Stomach (tissue), 9 donors: ENCODE results near the gene CEP85L. TPM values are rescaled to one million over a fixed set of nuclear protein-coding genes. Genes with fewer than 3 reads are reported as not detected.

Source experiments
- DNase-seq, 2 donors: peaks; one replicate each; pipeline versions ENCODE4 v3.0.0 to v3.0.0-alpha.2; 2013 to 2019
- H3K27ac ChIP-seq, 5 donors: fragments of 200-600 bp in 4 of 5; sonication (generic) in 4 of 5; one replicate each; pipeline ENCODE4 v1.5.1; 2013 to 2019; ENCODE audit warnings: mild to moderate bottlenecking in 1 of 5, moderate library complexity in 1 of 5
- H3K27me3 ChIP-seq, 3 donors: fragments of 200-600 bp; sonication (generic); one replicate each; pipeline ENCODE4 v1.5.1; 2017 to 2019; ENCODE audit warnings: mixed run types in 1 of 3
- H3K36me3 ChIP-seq, 4 donors: fragments of 200-600 bp; sonication (generic); 1 replicate in 3 of 4; 2 replicates in 1 of 4; pipeline ENCODE4 v1.5.1; 2016 to 2019
- H3K4me1 ChIP-seq, 4 donors: fragments of 200-600 bp; sonication (generic); one replicate each; pipeline ENCODE4 v1.5.1; 2016 to 2019
- H3K4me3 ChIP-seq, 4 donors: fragments of 200-600 bp; sonication (generic) in 3 of 4; one replicate each; pipeline ENCODE4 v1.5.1; 2016 to 2019; ENCODE audit warnings: mild to moderate bottlenecking in 1 of 4
- H3K9me3 ChIP-seq, 4 donors: fragments of 200-600 bp; sonication (generic); one replicate each; pipeline ENCODE4 v1.5.1; 2016 to 2019
- EP300 ChIP-seq: sonication (generic); formaldehyde crosslinking; IDR thresholded peaks from one replicate; pipeline ENCODE4 v1.6.1; 2017; ENCODE audit warnings: antibody characterized with exemption
- POLR2A ChIP-seq, 4 donors: fragments of 450-650 bp; IDR thresholded peaks; one replicate each; pipeline ENCODE4 v1.6.1; 2016; ENCODE audit warnings: antibody characterized with exemption in 4 of 4, control low read depth in 2 of 4, mild to moderate bottlenecking in 1 of 4, moderate library complexity in 1 of 4
- POLR2AphosphoS5 ChIP-seq, 3 donors: sonication (generic); formaldehyde crosslinking; IDR thresholded peaks; one replicate each; pipeline ENCODE4 v1.6.1; 2016; ENCODE audit warnings: antibody characterized with exemption in 3 of 3
- WGBS, 5 donors: extraction: QIAGEN DNeasy Blood & Tissue Kit in 3 of 5; methylation state at CpG; one replicate each; pipeline versions ENCODE4 v1.1.5 to v1.1.7; 2013 to 2018; 5-methylcytosine and 5-hydroxymethylcytosine counted together
- intact Hi-C: fragments of 100-400 bp; cut with DNase I; formaldehyde crosslinking; loops from one replicate; pipeline ENCODE4 v1.15.1; 2023; ENCODE audit warnings: low total_unique reads
- polyA plus RNA-seq, 3 donors: library from polyadenylated mRNA; stranded (reverse); fragments of 200-250 nt; gene quantifications; one replicate each; pipeline ENCODE4 v1.2.3, GENCODE V29; 2013
- total RNA-seq, 5 donors: library from RNA; depleted of rRNA; stranded (reverse); fragments of >200 nt; gene quantifications; one replicate each; pipeline versions ENCODE4 v1.1.0 to v1.2.3, GENCODE V29; 2014 to 2016
- TF ChIP-seq, protein P1 (sequence below), 7 experiments: fragments of 450-650 bp in 4 of 7; fragments of 200-600 bp in 3 of 7; sonication (generic) in 3 of 7; IDR thresholded peaks; one replicate each; pipeline ENCODE4 v1.5.1; 2016 to 2019; ENCODE audit warnings: antibody characterized with exemption in 7 of 7, control low read depth in 2 of 7, mild to moderate bottlenecking in 1 of 7
- donor health status: healthy with polysubstance abuse.
- donor health status: Bipolar disorder and iron deficiency.
- donor health status: healthy.

The CEP85L gene
- total and polyA plus RNA-seq, 8 donors, result 1.5 to 67.7 (median 8.7) TPM

DNA sequence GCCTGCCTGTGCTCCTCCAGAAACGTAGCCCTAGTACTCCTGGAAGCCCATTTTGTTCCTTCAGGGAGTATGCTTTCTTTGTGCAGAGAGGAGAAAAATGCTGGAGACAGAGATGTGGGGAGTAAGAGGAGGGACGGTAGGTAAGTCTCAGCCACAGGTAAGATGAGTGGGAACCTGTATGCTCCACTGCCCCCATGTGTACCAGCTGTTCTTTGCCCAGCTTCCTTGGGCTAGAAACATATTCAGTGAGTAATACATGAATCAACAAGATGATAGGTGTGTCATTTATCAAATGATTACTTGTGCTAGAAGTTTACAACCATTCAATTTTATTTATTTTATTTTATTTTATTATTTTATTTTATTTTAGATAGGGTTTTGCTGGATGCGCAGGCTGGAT lies 13.6 kb upstream of the CEP85L start:
- TF ChIP-seq, protein P1, sequence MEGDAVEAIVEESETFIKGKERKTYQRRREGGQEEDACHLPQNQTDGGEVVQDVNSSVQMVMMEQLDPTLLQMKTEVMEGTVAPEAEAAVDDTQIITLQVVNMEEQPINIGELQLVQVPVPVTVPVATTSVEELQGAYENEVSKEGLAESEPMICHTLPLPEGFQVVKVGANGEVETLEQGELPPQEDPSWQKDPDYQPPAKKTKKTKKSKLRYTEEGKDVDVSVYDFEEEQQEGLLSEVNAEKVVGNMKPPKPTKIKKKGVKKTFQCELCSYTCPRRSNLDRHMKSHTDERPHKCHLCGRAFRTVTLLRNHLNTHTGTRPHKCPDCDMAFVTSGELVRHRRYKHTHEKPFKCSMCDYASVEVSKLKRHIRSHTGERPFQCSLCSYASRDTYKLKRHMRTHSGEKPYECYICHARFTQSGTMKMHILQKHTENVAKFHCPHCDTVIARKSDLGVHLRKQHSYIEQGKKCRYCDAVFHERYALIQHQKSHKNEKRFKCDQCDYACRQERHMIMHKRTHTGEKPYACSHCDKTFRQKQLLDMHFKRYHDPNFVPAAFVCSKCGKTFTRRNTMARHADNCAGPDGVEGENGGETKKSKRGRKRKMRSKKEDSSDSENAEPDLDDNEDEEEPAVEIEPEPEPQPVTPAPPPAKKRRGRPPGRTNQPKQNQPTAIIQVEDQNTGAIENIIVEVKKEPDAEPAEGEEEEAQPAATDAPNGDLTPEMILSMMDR (IDR thresholded peaks at IDR 0.05), result no peak
- TF ChIP-seq POLR2A (IDR thresholded peaks at IDR 0.05), result no peak
- no peak for TF ChIP-seq EP300
- no peak for TF ChIP-seq POLR2AphosphoS5 (IDR thresholded peaks at IDR 0.05)
- peak overlapping the region; percentile 52 to 81 (median 60) for H3K27ac ChIP-seq

DNA sequence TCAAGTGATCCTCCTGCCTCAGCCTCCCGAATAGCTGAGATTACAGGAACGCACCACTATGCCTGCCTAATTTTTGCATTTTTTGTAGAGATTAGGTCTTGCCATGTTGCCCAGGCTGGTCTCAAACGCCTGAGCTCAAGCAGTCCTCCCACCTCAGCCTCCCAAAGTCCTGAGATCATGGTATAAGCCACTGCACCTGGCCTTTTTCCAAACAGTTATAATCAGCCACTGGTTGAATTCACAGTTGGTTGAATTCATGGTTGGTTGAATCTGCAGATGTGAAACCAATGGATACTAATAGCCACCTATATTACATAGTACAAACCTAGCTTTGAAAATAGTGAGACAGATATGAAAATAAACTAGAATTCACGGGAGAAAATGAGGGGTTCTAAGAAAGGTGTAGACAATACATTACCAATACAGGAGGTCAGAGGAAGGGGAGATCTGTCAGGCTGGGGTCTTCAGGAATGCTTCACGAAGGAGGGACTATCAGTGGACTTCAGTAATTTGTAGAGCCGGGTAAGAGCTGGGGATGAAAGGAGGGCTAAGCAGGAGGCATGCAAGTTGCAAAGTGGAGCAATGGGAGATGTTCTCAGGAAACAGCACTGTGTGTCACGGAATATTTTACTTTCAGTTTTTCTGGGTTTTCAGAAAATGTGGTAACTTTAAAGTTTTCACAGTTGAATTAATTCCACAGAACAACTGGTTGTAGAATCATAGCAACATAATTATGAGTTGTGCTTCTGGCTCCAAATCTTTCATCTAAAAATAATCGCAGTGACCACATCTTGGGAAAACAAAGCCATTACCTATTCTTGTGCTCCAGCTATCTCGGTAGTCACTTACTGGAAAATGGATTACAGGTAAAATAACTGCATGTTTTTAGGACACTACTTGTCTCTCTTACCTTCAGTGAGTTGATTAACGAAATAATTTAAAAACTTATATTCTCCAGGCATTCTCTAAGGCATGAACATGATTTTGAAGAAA lies 12.9 kb upstream of the CEP85L start:
- H3K27me3 ChIP-seq, result no peaks in the 10 kb centered on the region
- H3K27ac ChIP-seq, result peak overlapping the region; percentile 54 to 81 (median 68)
- H3K4me3 ChIP-seq, result peak overlapping the region; percentile 5 to 38 (median 30)
- TF ChIP-seq EP300 (no peak), POLR2A (IDR thresholded peaks at IDR 0.05) (no peak), POLR2AphosphoS5 (IDR thresholded peaks at IDR 0.05) (no peak)
- TF ChIP-seq, protein P1 (IDR thresholded peaks at IDR 0.05), result no peak
- no peak for DNase-seq
- 40 to 62% (median 48%) methylated on average over 10 of the region's 10 CpGs for WGBS, 5 donors
- intact Hi-C loops, result no loop called here
- no peaks in the 10 kb centered on the region for H3K36me3 ChIP-seq
- H3K9me3 ChIP-seq, result no peaks in the 10 kb centered on the region
- H3K4me1 ChIP-seq, result peaks cover 10 to 60% (median 26%) of the 10 kb centered on the region in 4 donors

More for the DNA sequence above, 13.6 kb upstream of the CEP85L start:
- H3K9me3 ChIP-seq, result no peaks in the 10 kb centered on the region
- 40 to 56% (median 49%) methylated on average over 3 of the region's 3 CpGs for WGBS, 5 donors
- H3K4me1 ChIP-seq, result peaks cover 10 to 59% (median 22%) of the 10 kb centered on the region in 4 donors
- peak overlapping the region in 3 of 4 donors; percentile 29 to 38 (median 32) for H3K4me3 ChIP-seq
- DNase-seq, result no peak
- H3K27me3 ChIP-seq, result no peaks in the 10 kb centered on the region
- intact Hi-C loops, result no loop called here
- H3K36me3 ChIP-seq, result no peaks in the 10 kb centered on the region

DNA sequence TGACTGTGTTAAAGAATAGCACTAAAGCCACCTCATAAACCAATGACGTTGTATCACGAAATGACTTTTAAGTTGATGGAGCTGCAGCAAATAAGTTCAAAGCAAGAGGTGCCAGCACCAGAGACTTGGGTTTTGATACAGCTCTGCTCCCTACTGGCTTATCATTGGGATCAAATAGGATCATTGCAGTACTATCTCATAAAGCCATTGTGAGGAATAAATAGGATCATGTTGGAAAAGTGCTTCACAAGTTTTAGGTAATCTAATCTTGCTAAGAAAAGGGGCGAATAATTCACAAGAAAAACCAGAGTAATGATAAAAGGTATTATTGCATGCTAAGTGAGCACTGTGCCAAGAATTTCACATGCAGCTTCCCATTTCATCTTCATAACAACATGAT lies 10.4 kb upstream of the CEP85L start:
- Histone ChIP-seq H3K4me1 (peaks cover 6 to 38% (median 16%) of the 10 kb centered on the region in 4 donors), H3K27ac (no peak overlapping the region), H3K9me3 (no peaks in the 10 kb centered on the region), H3K27me3 (no peaks in the 10 kb centered on the region), H3K4me3 (no peak overlapping the region), H3K36me3 (no peaks in the 10 kb centered on the region)
- WGBS, 5 donors, result 93 to 96% (median 95%) methylated on average over 3 of the region's 3 CpGs
- intact Hi-C loops, result no loop called here
- DNase-seq, result no peak
- TF ChIP-seq POLR2AphosphoS5 (IDR thresholded peaks at IDR 0.05), result no peak
- no peak for TF ChIP-seq POLR2A (IDR thresholded peaks at IDR 0.05)
- TF ChIP-seq EP300, result no peak
- TF ChIP-seq, protein P1 (IDR thresholded peaks at IDR 0.05), result no peak

DNA sequence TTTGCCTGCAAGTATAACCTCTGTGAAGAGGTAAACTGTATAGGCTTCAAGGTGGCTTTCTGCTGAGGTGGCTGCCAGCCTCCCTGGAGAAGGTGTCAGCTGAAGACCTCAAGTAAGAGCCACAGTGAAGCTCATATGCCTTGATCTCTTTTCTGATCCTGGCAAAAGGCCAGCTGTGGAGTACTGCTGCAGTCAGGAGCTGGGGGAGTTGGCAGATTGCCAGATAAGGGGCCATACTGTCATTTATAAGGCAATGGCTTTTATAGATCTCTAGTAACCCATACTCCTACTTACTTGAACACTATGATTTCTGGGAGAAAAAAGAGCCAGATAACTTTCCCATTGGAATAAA lies 8.8 kb upstream of the CEP85L start:
- no peak overlapping the region for H3K4me3 ChIP-seq
- H3K27me3 ChIP-seq, result no peaks in the 10 kb centered on the region
- peak in 1 of 2 donors; percentile 68 for DNase-seq
- intact Hi-C loops, result no loop called here
- H3K4me1 ChIP-seq, result peaks cover 6 to 23% (median 12%) of the 10 kb centered on the region in 4 donors
- no peaks in the 10 kb centered on the region for H3K36me3 ChIP-seq
- peak overlapping the region in 4 of 5 donors; percentile 8 to 67 (median 30) for H3K27ac ChIP-seq
- H3K9me3 ChIP-seq, result no peaks in the 10 kb centered on the region
- TF ChIP-seq, protein P1 (IDR thresholded peaks at IDR 0.05), result no peak
- TF ChIP-seq POLR2AphosphoS5 (IDR thresholded peaks at IDR 0.05) (no peak), EP300 (no peak), POLR2A (IDR thresholded peaks at IDR 0.05) (no peak)
